SK-N-SH treated with all-trans-retinoic acid at 6 μM for 48 hours (cell line): ENCODE results near the gene PDGFB.

Source experiments
- ARNTL ChIP-seq: fragments of 450-650 bp; formaldehyde crosslinking; IDR thresholded peaks from 2 replicates; pipeline ENCODE4 v1.5.0; 2020; ENCODE audit warnings: low read depth, mild to moderate bottlenecking, moderate library complexity, borderline replicate concordance
- CREB5 ChIP-seq: fragments of 250-450 bp; sonication (Bioruptor Pico); IDR thresholded peaks from 2 replicates; pipeline ENCODE4 v1.5.1; 2020; ENCODE audit warnings: low read depth, mild to moderate bottlenecking, moderate library complexity
- ESRRG ChIP-seq: fragments of 250-450 bp; sonication (Bioruptor Pico); IDR thresholded peaks from 2 replicates; pipeline ENCODE4 v1.6.1; 2021; ENCODE audit warnings: mild to moderate bottlenecking
- OSR1 ChIP-seq: fragments of 250-450 bp; sonication (Bioruptor Pico); IDR thresholded peaks from 2 replicates; pipeline ENCODE4 v1.8.0; 2022; ENCODE audit warnings: moderate library complexity, mild to moderate bottlenecking, inconsistent platforms
- PATZ1 ChIP-seq: fragments of 250-450 bp; sonication (Bioruptor Pico); IDR thresholded peaks from 2 replicates; pipeline ENCODE4 v1.8.0; 2020; ENCODE audit warnings: mild to moderate bottlenecking, moderate library complexity, borderline replicate concordance
- PPARA ChIP-seq: fragments of 250-450 bp; sonication (Bioruptor Pico); IDR thresholded peaks from 2 replicates; pipeline ENCODE4 v1.5.0; 2020; ENCODE audit warnings: mild to moderate bottlenecking, borderline replicate concordance
- RARB ChIP-seq: fragments of 250-450 bp; sonication (Bioruptor Pico); IDR thresholded peaks from 2 replicates; pipeline ENCODE4 v1.8.0; 2021; ENCODE audit warnings: mild to moderate bottlenecking, moderate library complexity
- TCF4 ChIP-seq: fragments of 250-450 bp; sonication (Bioruptor Pico); IDR thresholded peaks from 2 replicates; pipeline ENCODE4 v1.8.0; 2021; ENCODE audit warnings: mild to moderate bottlenecking, moderate library complexity, borderline replicate concordance
- TOX ChIP-seq: fragments of 250-450 bp; sonication (Bioruptor Pico); IDR thresholded peaks from 2 replicates; pipeline ENCODE4 v1.8.0; 2021; ENCODE audit warnings: mild to moderate bottlenecking, moderate library complexity, borderline replicate concordance
- TSHZ2 ChIP-seq: fragments of 250-450 bp; sonication (Bioruptor Pico); IDR thresholded peaks from 2 replicates; pipeline ENCODE4 v1.5.0; 2020; ENCODE audit warnings: mild to moderate bottlenecking, moderate library complexity
- ZFP3 ChIP-seq: fragments of 250-450 bp; sonication (Bioruptor Pico); IDR thresholded peaks from 2 replicates; pipeline ENCODE4 v1.5.0; 2020; ENCODE audit warnings: mild to moderate bottlenecking, moderate library complexity
- ZFP30 ChIP-seq: fragments of 450-650 bp; formaldehyde crosslinking; IDR thresholded peaks from 2 replicates; pipeline ENCODE4 v1.5.0; 2022; ENCODE audit warnings: mild to moderate bottlenecking, moderate library complexity
- ZNF70 ChIP-seq: fragments of 450-650 bp; formaldehyde crosslinking; IDR thresholded peaks from 2 replicates; pipeline ENCODE4 v1.5.0; 2020; ENCODE audit warnings: mild to moderate bottlenecking, moderate library complexity
- ZNF8 ChIP-seq: fragments of 450-650 bp; formaldehyde crosslinking; IDR thresholded peaks from 2 replicates; pipeline ENCODE4 v1.5.0; 2020; ENCODE audit warnings: mild to moderate bottlenecking, moderate library complexity

GRCh38 chr22:39234472-39234787, 10.4 kb downstream of the PDGFB start:
- TF ChIP-seq PATZ1 (no peak), TCF4 (CRISPR knock-in tag) (no peak), CREB5 (CRISPR knock-in tag) (no peak), PPARA (CRISPR knock-in tag) (no peak), RARB (no peak), TOX (CRISPR knock-in tag) (no peak), ZNF70 (CRISPR knock-in tag) (no peak), ZFP3 (CRISPR knock-in tag) (no peak), ZFP30 (CRISPR knock-in tag) (no peak), TSHZ2 (CRISPR knock-in tag) (no peak), ESRRG (no peak), ZNF8 (no peak), ARNTL (CRISPR knock-in tag) (no peak), OSR1 (no peak)
